CD4-positive, alpha-beta T cell treated with Interferon gamma for 1 hour (primary cell): ENCODE results near the gene SOSTDC1.
"Not testable (repeated sequence)": the region's sequence is repeated elsewhere in the genome, so short reads cannot be mapped to it uniquely, and the experiment has no call there.

Experiments
- DNase-seq: peaks from one replicate; pipeline ENCODE4 v3.0.0-alpha.2; 2020

The SOSTDC1 gene

GRCh38 chr7:16460789-16461493 is 4.6 kb downstream of the SOSTDC1 start:
- DNase-seq: no peak

GRCh38 chr7:16456303-16456702 is 9.2 kb downstream of the SOSTDC1 start:
- DNase-seq: not testable (repeated sequence)

- DNase-seq: no peak
Measured at GRCh38 chr7:16455591-16455990, 9.9 kb downstream of the SOSTDC1 start.

- no peak for DNase-seq
Measured at GRCh38 chr7:16450366-16450765, 15.2 kb downstream of the SOSTDC1 start.

GRCh38 chr7:16447876-16448275 is 17.7 kb downstream of the SOSTDC1 start:
- DNase-seq: no peak

GRCh38 chr7:16446508-16446907 is 19.0 kb downstream of the SOSTDC1 start:
- no peak for DNase-seq

GRCh38 chr7:16443871-16444270 is 21.7 kb downstream of the SOSTDC1 start:
- not testable (repeated sequence) for DNase-seq

GRCh38 chr7:16438988-16439387 is 26.6 kb downstream of the SOSTDC1 start:
- no peak for DNase-seq

GRCh38 chr7:16436306-16436705 is 29.2 kb downstream of the SOSTDC1 start:
- no peak for DNase-seq

GRCh38 chr7:16433568-16434122 is 31.9 kb downstream of the SOSTDC1 start:
- DNase-seq: no peak

GRCh38 chr7:16432425-16432731 is 33.2 kb downstream of the SOSTDC1 start:
- DNase-seq: no peak

- no peak for DNase-seq
Measured at GRCh38 chr7:16431646-16432424, 33.7 kb downstream of the SOSTDC1 start.

GRCh38 chr7:16430133-16430532 is 35.4 kb downstream of the SOSTDC1 start:
- no peak for DNase-seq

- no peak for DNase-seq
Measured at GRCh38 chr7:16428672-16429071, 36.9 kb downstream of the SOSTDC1 start.

- no peak for DNase-seq
Measured at GRCh38 chr7:16428182-16428581, 37.4 kb downstream of the SOSTDC1 start.

- no peak for DNase-seq
Measured at GRCh38 chr7:16423761-16424160, 41.8 kb downstream of the SOSTDC1 start.

- DNase-seq: no peak
Measured at GRCh38 chr7:16422917-16423316, 42.6 kb downstream of the SOSTDC1 start.

- no peak for DNase-seq
Measured at GRCh38 chr7:16422103-16422435, 43.5 kb downstream of the SOSTDC1 start.

GRCh38 chr7:16421333-16422102 is 44.0 kb downstream of the SOSTDC1 start, which contains the start of gene CRPPA:
TSS of gene CRPPA (minus strand) at chr7:16421538. CDS start at chr7:16421322, 216 bp downstream.
- peak; percentile 22 for DNase-seq

- DNase-seq: peak; percentile 87
Measured at GRCh38 chr7:16420649-16421332, 44.7 kb downstream of the SOSTDC1 start.

GRCh38 chr7:16420329-16420648 is 45.2 kb downstream of the SOSTDC1 start:
- DNase-seq: no peak

GRCh38 chr7:16419859-16420258 is 45.7 kb downstream of the SOSTDC1 start:
- no peak for DNase-seq

GRCh38 chr7:16419126-16419525 is 46.4 kb downstream of the SOSTDC1 start:
- DNase-seq: no peak
